MCF 10A (cell line): ENCODE data around the gene ELF3. TPM values are rescaled to one million over a fixed set of nuclear protein-coding genes. Genes with fewer than 3 reads are reported as not detected.
A peak's percentile ranks its signal among the peaks of the same experiment; 100 is the strongest.
"Not testable (repeated sequence)": the region's sequence is repeated elsewhere in the genome, so short reads cannot be mapped to it uniquely, and the experiment has no call there.

ENCODE experiments used
- BruUV-seq: library from RNA; stranded (reverse); fragments of 400-500 nt; replicated peaks from 2 replicates; lab custom pipeline; 2021; lab: Mats Ljungman, UMichigan
- CTCF ChIA-PET: fragments of 300-600 bp; sonication (Branson Sonifier 250); formaldehyde crosslinking; extraction: SDS; loops from one replicate; lab custom pipeline; 2021; ENCODE audit warnings: antibody characterized with exemption, inconsistent platforms; lab: Yijun Ruan, JAX
- POLR2A ChIA-PET: fragments of 300-600, 350-650 bp; sonication (Branson Sonifier 250); formaldehyde crosslinking; extraction: SDS; loops from one replicate; lab custom pipeline; 2020; ENCODE audit warnings: antibody characterized with exemption, inconsistent platforms; lab: Yijun Ruan, JAX
- DNase-seq: peaks from one replicate; pipeline ENCODE4 v3.0.0-alpha.2; 2018; ENCODE audit not compliant: unreplicated experiment
- H3K27ac Mint-ChIP-seq: one replicate; pipeline ENCODE4 v1.8.0; 2022; ENCODE audit warnings: mild to moderate bottlenecking, low read depth, mixed read lengths; ENCODE audit not compliant: unreplicated experiment
- H3K27me3 Mint-ChIP-seq: one replicate; pipeline ENCODE4 v1.8.0; 2022; ENCODE audit warnings: mixed read lengths; ENCODE audit not compliant: insufficient read depth, unreplicated experiment
- H3K36me3 Mint-ChIP-seq: one replicate; pipeline ENCODE4 v1.8.0; 2022; ENCODE audit warnings: mild to moderate bottlenecking, moderate library complexity, mixed read lengths; ENCODE audit not compliant: insufficient read depth, unreplicated experiment
- H3K4me1 Mint-ChIP-seq: one replicate; pipeline ENCODE4 v1.8.0; 2022; ENCODE audit warnings: mixed read lengths; ENCODE audit not compliant: insufficient read depth, unreplicated experiment
- H3K4me3 Mint-ChIP-seq: one replicate; pipeline ENCODE4 v1.8.0; 2022; ENCODE audit warnings: mild to moderate bottlenecking, moderate library complexity, mixed read lengths; ENCODE audit not compliant: unreplicated experiment
- H3K9me3 Mint-ChIP-seq: one replicate; pipeline ENCODE4 v1.8.0; 2022; ENCODE audit warnings: mixed read lengths; ENCODE audit not compliant: unreplicated experiment
- CTCF ChIP-seq: fragments of 200-600 bp; IDR thresholded peaks from one replicate; pipeline ENCODE4 v1.8.0; 2022; ENCODE audit warnings: antibody characterized with exemption, mild to moderate bottlenecking; ENCODE audit not compliant: unreplicated experiment
- intact Hi-C: fragments of 100-400 bp; cut with micrococcal nuclease; formaldehyde crosslinking; loops from 2 replicates; pipeline ENCODE4 v1.14.1; 2022
- total RNA-seq: library from RNA; stranded (reverse); gene quantifications from 2 replicates; pipeline ENCODE4 v1.2.3, GENCODE V29; 2022

Gene ELF3
- total RNA-seq, 1 experiment from 2014 or later, result 0.33 TPM

- H3K36me3 Mint-ChIP-seq, result no peaks in the 10 kb centered on the region
- TF ChIP-seq CTCF, result no peak
- H3K9me3 Mint-ChIP-seq, result no peaks in the 10 kb centered on the region
- H3K4me1 Mint-ChIP-seq, result peaks cover 33% of the 10 kb centered on the region
- peak overlapping the region; percentile 97 for H3K27ac Mint-ChIP-seq
- ChIA-PET POLR2A (interaction anchor here (1.0 to 6.2 kb wide), 10 partner anchors 9 to 85 kb away, joined by 4 to 57 read pairs (median 12); no protein-coding TSS in a partner anchor), CTCF (interaction anchor here (0.6 to 2.3 kb wide), 7 partner anchors 12 to 78 kb away, joined by 3 to 8 read pairs (median 5); partner anchors contain the start of gene ELF3)
- H3K27me3 Mint-ChIP-seq, result no peaks in the 10 kb centered on the region
- peak; percentile 82 for DNase-seq
- BruUV-seq, result no TSS peak
- intact Hi-C loops, result loop anchor here (5.0 kb wide), 1 partner anchor 41 kb away; no protein-coding TSS in a partner anchor
- H3K4me3 Mint-ChIP-seq, result no peak overlapping the region
Measured at GRCh38 chr1:202058001-202058908, 47.9 kb downstream of the ELF3 start.

GRCh38 chr1:202061055-202061454 lies 50.7 kb downstream of the ELF3 start:
- intact Hi-C loops, result no loop called here
- CTCF ChIA-PET, result interaction anchor here (0.8 kb wide), 1 partner anchor 85 kb away, joined by 3 read pairs; no protein-coding TSS in a partner anchor
- H3K36me3 Mint-ChIP-seq, result no peaks in the 10 kb centered on the region
- H3K4me3 Mint-ChIP-seq, result no peak overlapping the region
- TF ChIP-seq CTCF, result no peak
- POLR2A ChIA-PET, result no interaction called here
- no peaks in the 10 kb centered on the region for H3K27me3 Mint-ChIP-seq
- no peak for DNase-seq
- BruUV-seq, result no TSS peak
- H3K4me1 Mint-ChIP-seq, result peaks cover 35% of the 10 kb centered on the region
- no peaks in the 10 kb centered on the region for H3K9me3 Mint-ChIP-seq
- no peak overlapping the region for H3K27ac Mint-ChIP-seq

DNA sequence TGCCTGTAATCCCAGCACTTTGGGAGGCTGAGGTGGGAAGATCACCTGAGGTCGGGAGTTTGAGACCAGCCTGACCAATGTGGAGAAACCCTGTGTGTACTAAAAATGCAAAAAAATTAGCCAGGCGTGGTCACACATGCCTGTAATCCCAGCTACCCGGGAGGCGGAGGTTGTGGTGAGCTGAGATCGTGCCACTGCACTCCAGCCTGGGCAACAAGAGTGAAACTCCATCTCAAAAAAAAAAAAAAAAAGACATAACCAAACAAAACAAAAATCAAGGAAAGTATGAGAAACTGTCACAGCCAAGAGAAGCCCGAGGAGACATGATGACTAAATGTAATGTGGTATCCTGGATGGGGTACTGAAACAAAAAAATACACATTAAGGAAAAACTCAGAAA lies 51.4 kb downstream of the ELF3 start:
- H3K4me3 Mint-ChIP-seq, DNase-seq, H3K27me3 Mint-ChIP-seq, H3K9me3 Mint-ChIP-seq, H3K36me3 Mint-ChIP-seq, H3K27ac Mint-ChIP-seq, intact Hi-C loops, BruUV-seq: not testable (repeated sequence)
- ChIA-PET POLR2A (interaction anchor here (0.6 kb wide), 1 partner anchor 78 kb away, joined by 3 read pairs; no protein-coding TSS in a partner anchor), CTCF (interaction anchor here (0.5 to 1.0 kb wide), 3 partner anchors 33 to 75 kb away, joined by 3 to 5 read pairs (median 3); no protein-coding TSS in a partner anchor)
- H3K4me1 Mint-ChIP-seq, result peaks cover 28% of the 10 kb centered on the region

DNA sequence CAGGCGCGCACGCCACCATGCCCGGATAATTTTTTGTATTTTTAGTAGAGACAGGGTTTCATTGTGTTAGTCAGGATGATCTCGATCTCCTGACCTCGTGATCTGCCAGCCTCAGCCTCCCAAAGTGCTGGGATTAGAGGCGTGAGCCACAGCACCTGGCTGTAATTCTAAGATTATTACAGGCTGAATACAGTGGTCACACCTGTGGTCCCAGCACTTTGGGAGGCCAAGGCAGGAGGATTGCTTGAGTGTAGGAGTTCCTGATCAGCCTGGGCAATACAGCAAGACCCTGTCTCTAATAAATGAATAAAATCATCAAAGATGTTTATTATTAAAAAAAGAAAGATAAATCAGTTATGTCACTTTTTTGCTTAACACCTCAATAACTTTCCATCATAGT lies 52.2 kb downstream of the ELF3 start:
- H3K9me3 Mint-ChIP-seq, H3K27ac Mint-ChIP-seq, BruUV-seq, DNase-seq, H3K27me3 Mint-ChIP-seq, intact Hi-C loops, H3K36me3 Mint-ChIP-seq, H3K4me3 Mint-ChIP-seq: not testable (repeated sequence)
- ChIA-PET CTCF (interaction anchor here (0.5 to 1.5 kb wide), 3 partner anchors 53 to 345 kb away, joined by 3 to 7 read pairs (median 5); no protein-coding TSS in a partner anchor), POLR2A (interaction anchor here (0.6 kb wide), 1 partner anchor 79 kb away, joined by 3 read pairs; no protein-coding TSS in a partner anchor)
- H3K4me1 Mint-ChIP-seq, result peaks cover 19% of the 10 kb centered on the region
